Progenitor cell of endocrine pancreas (in vitro differentiated cells): ENCODE measurements around the gene UBE2E1. TPM values are rescaled to one million over a fixed set of nuclear protein-coding genes. Genes with fewer than 3 reads are reported as not detected.
"Not testable (repeated sequence)": the region's sequence is repeated elsewhere in the genome, so short reads cannot be mapped to it uniquely, and the experiment has no call there.

Experiments
- DNase-seq: peaks from one replicate; pipeline ENCODE4 v3.0.0; 2021; ENCODE audit warnings: low spot score; ENCODE audit not compliant: unreplicated experiment
- H3K27ac Mint-ChIP-seq: 2 replicates; pipeline ENCODE4 v1.8.0; 2021; ENCODE audit warnings: mild to moderate bottlenecking, moderate library complexity, mixed read lengths
- H3K27me3 Mint-ChIP-seq: 2 replicates; pipeline ENCODE4 v1.8.0; 2021; ENCODE audit warnings: mixed read lengths
- H3K36me3 Mint-ChIP-seq: 2 replicates; pipeline ENCODE4 v1.8.0; 2022; ENCODE audit warnings: mixed read lengths; ENCODE audit not compliant: insufficient read depth
- H3K4me1 Mint-ChIP-seq: 2 replicates; pipeline ENCODE4 v1.8.0; 2021; ENCODE audit warnings: low read depth, mixed read lengths
- H3K4me3 Mint-ChIP-seq: 2 replicates; pipeline ENCODE4 v1.8.0; 2021; ENCODE audit warnings: low read depth, mild to moderate bottlenecking, moderate library complexity, mixed read lengths
- H3K9me3 Mint-ChIP-seq: 2 replicates; pipeline ENCODE4 v1.8.0; 2021; ENCODE audit warnings: low read depth, mixed read lengths
- total RNA-seq: library from RNA; stranded (reverse); gene quantifications from 2 replicates; pipeline ENCODE4 v1.2.1, GENCODE V29; 2021
- TF ChIP-seq, protein P1 (sequence below): fragments of 200-600 bp; sonication (generic); IDR thresholded peaks from one replicate; pipeline ENCODE4 v1.5.0; 2021; ENCODE audit warnings: antibody characterized with exemption, mild to moderate bottlenecking; ENCODE audit not compliant: unreplicated experiment

UBE2E1 gene
- total RNA-seq, 1 donor from 2014 or later, result 134 TPM

DNA sequence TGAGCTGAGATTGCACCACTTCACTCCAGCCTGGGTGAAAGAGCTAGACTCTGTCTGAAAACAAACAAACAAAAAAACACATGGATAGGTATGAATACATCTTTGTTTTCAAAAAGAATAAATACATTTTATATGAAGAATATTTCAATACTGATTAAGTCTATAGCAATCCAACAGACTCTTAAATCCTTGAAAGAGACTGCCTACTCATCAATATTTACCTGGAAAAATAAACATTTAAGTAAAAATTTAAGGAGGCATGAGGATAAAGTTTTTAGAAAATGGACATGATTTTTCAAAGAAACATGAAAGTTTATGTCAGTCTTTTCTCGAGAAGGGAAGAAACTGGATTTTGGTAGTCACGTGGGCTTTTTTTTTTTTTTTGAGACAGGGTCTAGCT lies 105.6 kb downstream of the UBE2E1 start:
- H3K9me3 Mint-ChIP-seq, result peaks cover 3% of the 10 kb centered on the region
- H3K27ac Mint-ChIP-seq, result no peak overlapping the region
- H3K4me1 Mint-ChIP-seq, result peaks cover 22% of the 10 kb centered on the region
- TF ChIP-seq, protein P1, sequence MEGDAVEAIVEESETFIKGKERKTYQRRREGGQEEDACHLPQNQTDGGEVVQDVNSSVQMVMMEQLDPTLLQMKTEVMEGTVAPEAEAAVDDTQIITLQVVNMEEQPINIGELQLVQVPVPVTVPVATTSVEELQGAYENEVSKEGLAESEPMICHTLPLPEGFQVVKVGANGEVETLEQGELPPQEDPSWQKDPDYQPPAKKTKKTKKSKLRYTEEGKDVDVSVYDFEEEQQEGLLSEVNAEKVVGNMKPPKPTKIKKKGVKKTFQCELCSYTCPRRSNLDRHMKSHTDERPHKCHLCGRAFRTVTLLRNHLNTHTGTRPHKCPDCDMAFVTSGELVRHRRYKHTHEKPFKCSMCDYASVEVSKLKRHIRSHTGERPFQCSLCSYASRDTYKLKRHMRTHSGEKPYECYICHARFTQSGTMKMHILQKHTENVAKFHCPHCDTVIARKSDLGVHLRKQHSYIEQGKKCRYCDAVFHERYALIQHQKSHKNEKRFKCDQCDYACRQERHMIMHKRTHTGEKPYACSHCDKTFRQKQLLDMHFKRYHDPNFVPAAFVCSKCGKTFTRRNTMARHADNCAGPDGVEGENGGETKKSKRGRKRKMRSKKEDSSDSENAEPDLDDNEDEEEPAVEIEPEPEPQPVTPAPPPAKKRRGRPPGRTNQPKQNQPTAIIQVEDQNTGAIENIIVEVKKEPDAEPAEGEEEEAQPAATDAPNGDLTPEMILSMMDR, result no peak
- peaks cover 11% of the 10 kb centered on the region for H3K36me3 Mint-ChIP-seq
- no peak overlapping the region for H3K4me3 Mint-ChIP-seq
- H3K27me3 Mint-ChIP-seq, result no peaks in the 10 kb centered on the region
- no peak for DNase-seq

DNA sequence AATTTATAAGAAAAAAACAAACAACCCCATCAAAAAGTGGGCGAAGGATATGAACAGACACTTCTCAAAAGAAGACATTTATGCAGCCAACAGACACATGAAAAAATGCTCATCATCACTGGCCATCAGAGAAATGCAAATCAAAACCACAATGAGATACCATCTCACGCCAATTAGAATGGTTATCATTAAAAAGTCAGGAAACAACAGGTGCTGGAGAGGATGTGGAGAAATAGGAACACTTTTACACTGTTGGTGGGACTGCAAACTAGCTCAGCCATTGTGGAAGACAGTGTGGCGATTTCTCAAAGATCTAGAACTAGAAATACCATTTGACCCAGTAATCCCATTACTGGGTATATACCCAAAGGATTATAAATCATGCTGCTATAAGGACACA lies 106.6 kb downstream of the UBE2E1 start:
- not testable (repeated sequence) for H3K9me3 Mint-ChIP-seq, H3K36me3 Mint-ChIP-seq, H3K27me3 Mint-ChIP-seq, DNase-seq, H3K4me3 Mint-ChIP-seq, H3K27ac Mint-ChIP-seq
- peaks cover 22% of the 10 kb centered on the region for H3K4me1 Mint-ChIP-seq

DNA sequence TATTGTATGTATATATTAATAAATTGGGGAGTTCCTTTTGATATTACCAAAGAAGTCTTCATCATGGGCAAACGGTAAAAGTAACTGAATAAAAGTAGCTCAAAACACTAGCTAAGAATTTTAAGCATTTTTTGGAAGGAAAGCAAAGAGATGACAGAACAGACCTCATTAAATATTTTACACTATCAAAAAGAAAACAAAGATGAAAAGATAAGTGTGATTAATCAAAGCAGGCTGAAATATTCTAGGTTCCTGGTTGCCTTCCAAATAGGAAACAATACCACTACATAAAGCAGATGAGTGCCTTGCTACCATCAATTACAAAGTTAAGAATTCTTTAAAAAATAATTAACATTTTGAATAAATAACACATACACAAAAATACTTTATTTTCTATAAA lies 107.4 kb downstream of the UBE2E1 start:
- TF ChIP-seq, protein P1, result no peak
- Mint-ChIP-seq H3K4me3 (no peak overlapping the region), H3K4me1 (peaks cover 27% of the 10 kb centered on the region), H3K27me3 (no peaks in the 10 kb centered on the region), H3K9me3 (peaks cover 3% of the 10 kb centered on the region), H3K27ac (no peak overlapping the region), H3K36me3 (peaks cover 16% of the 10 kb centered on the region)
- no peak for DNase-seq

DNA sequence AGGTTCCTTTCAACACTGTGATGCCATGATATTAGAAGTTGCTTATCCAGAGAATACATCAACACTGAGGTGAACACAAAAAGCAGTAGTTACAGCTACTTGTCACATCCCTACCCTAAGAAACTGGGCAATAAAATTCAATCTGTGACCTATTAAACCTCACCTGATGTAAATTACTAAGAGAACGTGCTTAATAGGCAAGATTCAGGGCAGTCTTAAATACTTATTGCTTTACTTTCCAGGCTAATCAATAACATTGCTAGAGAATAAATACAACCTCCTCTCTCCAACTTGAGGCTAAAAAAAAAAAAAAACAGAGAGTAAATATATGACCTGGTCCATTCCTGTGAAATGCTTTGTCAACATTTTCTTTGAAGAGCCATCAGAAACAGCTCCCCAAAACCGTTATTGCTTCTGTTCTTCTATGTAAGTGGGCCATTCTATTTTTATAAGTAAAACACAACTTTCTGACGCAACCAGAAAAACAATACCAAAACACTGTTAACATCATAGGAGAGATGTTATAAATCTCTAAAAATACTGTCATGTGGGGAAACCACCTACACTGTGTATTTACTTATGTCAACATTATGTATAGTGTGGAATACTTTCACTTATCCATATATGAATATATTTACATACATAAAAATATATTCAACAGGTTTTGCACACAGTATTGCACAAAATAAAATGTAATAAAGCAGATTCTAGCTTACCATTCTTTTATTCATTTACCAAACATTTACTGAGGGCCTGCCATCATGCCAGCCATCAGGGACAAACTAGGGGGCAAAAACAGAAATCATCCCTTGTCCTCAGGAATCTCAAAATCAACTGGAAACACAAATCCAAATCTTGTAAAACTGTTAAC lies 108.4 kb downstream of the UBE2E1 start:
- Mint-ChIP-seq H3K4me3 (peak overlapping the region; percentile 4), H3K27me3 (no peaks in the 10 kb centered on the region), H3K27ac (no peak overlapping the region), H3K9me3 (peaks cover 3% of the 10 kb centered on the region), H3K4me1 (peaks cover 35% of the 10 kb centered on the region), H3K36me3 (peaks cover 24% of the 10 kb centered on the region)
- TF ChIP-seq, protein P1, result no peak
- DNase-seq, result no peak

DNA sequence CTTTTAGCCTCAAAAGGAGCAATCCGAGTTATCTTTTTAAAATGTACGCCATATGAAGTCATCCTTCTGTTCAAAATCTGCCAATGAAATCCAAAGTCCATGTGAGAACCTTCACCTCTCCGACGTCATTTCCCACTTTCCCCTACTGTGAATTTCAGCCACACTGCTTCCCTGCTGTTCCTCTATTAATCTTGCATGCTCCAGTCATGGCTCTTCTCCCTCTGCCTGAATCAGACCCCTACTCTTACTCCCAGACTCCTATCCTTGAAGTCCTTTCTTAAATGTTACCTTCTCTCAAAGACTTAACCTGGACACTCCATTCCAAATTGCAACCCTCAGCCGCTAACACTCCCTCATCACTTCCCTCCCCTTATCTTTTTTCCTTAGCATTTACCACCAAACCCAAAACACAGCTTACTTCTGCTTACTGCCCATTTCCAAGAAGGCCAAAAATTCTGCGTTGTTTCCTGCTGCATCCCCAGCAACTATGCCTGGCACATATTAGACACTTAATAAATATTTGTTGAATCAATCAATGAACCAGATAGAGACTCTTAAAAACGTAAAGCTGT lies 109.9 kb downstream of the UBE2E1 start:
- H3K36me3 Mint-ChIP-seq, result peaks cover 31% of the 10 kb centered on the region
- H3K4me3 Mint-ChIP-seq, result peak overlapping the region; percentile 100
- peaks cover 3% of the 10 kb centered on the region for H3K9me3 Mint-ChIP-seq
- DNase-seq, result no peak
- peaks cover 46% of the 10 kb centered on the region for H3K4me1 Mint-ChIP-seq
- H3K27me3 Mint-ChIP-seq, result no peaks in the 10 kb centered on the region
- TF ChIP-seq, protein P1, result no peak
- peak overlapping the region; percentile 100 for H3K27ac Mint-ChIP-seq
